AG08395 (cell line): ENCODE data around the gene PF4V1.
A peak's percentile ranks its signal among the peaks of the same experiment; 100 is the strongest.
"Not testable (repeated sequence)": the region's sequence is repeated elsewhere in the genome, so short reads cannot be mapped to it uniquely, and the experiment has no call there.

Source experiments
- DNase-seq: peaks from one replicate; pipeline ENCODE4 v3.0.0; 2012; ENCODE audit warnings: mixed read lengths, low spot score

PF4V1 gene

DNA sequence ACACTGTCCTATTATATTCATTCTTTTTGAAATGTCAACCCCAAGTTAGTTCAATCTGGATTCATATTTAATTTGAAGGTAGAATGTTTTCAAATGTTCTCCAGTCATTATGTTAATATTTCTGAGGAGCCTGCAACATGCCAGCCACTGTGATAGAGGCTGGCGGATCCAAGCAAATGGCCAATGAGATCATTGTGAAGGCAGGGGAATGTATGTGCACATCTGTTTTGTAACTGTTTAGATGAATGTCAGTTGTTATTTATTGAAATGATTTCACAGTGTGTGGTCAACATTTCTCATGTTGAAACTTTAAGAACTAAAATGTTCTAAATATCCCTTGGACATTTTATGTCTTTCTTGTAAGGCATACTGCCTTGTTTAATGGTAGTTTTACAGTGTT is 17.7 kb downstream of the PF4V1 start:
- no peak for DNase-seq

DNA sequence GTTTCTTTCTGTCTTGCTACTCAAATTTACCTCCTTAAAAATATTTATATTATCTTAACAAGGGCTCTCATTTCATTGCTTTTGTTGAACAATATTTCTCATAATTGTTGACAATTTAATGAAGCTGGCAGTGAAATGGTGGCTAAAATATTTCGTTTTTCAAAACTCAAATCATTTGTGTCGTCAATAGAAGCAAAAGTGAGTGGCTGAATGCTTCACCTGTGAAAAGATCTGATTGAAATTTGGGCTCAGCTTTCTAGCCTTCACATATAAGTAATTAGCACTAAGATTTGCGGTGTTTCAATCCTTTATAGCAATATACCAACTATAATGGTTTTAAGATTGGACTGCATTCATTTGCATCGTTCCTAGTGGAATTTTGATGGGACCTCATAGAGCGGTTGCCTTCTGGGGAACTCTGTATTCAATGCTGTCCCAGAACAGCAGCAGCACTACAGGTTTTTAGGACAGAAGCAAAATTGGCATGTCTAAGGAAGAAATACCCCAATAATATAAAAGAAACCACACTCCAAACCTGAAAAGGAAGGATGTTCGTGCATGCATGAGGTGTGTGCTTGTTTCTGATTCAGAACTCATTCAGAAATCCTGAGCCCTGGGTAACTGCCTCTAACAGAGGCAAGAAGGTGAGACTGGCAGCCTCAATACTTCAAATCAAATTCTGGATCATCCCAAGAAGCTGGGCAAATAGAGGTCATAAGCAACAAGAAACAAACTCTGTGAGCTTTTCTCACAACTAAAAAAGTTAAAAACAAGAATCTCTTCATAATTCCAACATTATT is 18.6 kb downstream of the PF4V1 start:
- DNase-seq = no peak

DNA sequence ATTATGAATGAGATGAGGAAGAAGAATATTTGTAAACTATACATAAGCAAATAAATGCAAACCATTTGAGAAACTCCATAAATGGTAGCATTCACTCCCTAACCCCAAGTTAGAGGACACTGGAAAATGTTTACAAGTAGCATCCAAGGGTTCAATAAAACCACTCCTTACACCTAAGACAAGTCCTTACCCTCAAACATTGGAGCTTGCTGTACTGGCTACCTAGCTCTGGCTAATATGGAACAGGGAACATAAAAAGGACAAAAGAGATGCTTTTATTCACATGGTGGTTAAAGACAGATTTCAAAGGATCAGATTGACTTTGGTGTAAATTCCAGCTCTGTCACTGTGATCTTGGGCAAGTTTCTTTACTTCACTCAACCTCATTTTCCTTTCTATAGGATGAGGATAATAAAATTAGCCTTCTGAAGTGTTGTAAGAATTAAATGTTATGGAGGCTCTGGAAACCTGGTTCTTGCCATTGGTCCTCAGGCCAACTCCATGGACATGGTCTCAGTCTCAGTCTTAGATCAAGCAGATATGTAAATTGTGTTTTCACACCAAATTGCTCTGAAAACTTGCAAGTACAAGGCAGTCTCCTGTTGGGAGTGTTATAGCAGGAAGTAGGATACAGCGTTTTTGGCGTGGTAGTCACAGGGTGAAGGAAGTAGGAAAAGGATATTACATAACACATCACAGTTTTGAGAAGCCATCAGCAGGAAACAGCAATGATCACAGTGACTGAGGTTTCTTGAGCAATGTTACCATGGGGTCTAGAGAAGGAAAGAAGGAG is 19.4 kb downstream of the PF4V1 start:
- no peak for DNase-seq

DNA sequence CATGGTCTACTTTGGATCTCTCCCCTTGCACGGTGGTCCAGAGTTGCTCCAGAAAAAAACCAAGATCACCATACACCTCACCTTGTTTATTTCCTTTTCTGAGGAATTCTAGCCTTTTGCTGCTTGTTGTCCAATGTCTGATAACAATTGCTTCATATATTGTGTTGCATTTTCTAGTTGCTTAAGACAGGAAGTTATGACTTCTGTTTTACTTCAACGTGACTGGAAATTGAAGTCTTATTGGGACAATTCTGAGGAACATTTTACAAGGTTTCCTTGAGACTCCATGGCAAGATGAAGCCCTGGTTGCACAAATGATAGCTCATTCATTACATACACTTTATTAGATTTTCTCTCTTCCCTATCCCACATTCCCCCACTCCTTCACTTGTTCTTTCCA is 21.3 kb downstream of the PF4V1 start:
- no peak for DNase-seq

DNA sequence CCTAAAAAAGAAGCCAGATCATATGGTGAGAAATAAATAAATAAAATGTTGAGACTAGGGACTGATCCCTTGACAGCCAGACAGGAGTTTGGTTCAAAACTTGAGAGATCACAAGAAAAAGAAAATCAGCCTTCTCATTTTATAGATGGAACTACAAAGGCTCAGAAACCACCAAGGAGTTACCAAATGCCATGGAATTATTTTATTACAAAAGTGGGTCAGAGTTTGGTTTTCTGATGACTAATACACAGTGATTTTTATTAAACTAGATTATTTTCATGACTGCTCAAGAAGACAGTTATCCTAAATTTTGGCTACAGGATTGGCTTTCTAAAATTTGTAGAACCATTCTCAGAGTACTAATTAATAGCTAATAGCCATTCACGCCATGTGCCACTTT is 22.3 kb downstream of the PF4V1 start:
- DNase-seq = no peak

- peak; percentile 62 for DNase-seq
These were observed 30.2 kb downstream of the PF4V1 start for GRCh38 chr4:73883306-73883705.

GRCh38 chr4:73885574-73886267 is 32.6 kb downstream of the PF4V1 start:
- no peak for DNase-seq

DNA sequence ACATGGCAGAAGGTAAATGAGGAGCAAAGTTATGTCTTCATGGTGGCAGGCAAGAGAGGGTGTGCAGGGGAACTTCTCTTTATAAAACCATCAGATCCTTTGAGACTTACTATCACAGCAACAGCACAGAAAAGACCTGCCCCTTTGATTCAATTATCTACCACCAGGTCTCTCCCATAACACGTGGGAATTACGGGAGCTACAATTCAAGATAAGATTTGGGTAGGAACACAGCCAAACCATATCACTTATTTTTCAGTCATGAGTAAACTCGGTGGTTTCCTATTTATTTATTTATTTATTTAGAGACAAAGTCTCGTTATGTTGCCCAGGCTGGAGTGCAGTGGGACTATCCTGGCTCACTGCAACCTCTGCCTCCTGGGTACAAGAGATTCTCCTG is 38.2 kb downstream of the PF4V1 start:
- no peak for DNase-seq

- peak; percentile 56 for DNase-seq
These were observed 38.8 kb downstream of the PF4V1 start for GRCh38 chr4:73891739-73892405.

GRCh38 chr4:73892966-73893365 is 39.9 kb downstream of the PF4V1 start:
- DNase-seq = no peak

DNA sequence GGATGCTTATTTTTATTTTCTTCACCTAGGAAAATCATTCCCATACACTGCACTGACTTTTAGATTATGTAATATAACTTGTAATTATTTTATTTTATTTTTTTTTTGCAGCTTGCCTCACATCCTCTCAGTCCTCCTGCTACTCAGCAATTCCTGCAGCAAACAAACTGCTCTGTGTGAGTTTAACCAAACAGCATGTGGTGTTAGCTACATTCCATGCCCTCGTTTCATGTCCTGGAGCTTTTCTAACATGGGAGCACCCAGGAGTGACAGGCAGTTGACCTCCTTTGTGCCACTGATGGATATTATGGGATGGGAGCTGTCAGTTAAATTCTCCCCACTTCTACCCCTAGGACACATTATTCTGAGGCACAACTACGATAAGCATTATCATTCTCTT is 40.9 kb downstream of the PF4V1 start:
- no peak for DNase-seq

- DNase-seq = no peak
These were observed 42.4 kb downstream of the PF4V1 start for GRCh38 chr4:73895201-73896175.

DNA sequence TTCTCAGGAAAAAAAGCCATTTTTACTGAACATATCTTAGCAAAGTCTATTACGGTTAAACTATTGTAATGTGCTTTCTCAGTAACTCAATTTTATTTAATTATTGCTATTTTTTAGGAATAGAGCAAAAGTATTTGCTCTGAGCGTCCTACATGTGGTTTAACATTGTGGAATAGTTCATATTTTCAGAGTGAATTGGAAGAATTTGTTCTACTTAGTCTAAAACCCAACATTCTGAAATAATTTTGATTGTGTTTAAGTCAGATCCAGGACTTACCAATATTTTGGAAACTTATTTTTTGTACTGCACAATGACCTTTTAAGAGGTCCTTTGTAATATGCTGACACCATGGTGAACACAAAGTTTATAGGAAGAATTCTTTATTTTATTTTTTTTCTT is 43.3 kb downstream of the PF4V1 start:
- no peak for DNase-seq

DNA sequence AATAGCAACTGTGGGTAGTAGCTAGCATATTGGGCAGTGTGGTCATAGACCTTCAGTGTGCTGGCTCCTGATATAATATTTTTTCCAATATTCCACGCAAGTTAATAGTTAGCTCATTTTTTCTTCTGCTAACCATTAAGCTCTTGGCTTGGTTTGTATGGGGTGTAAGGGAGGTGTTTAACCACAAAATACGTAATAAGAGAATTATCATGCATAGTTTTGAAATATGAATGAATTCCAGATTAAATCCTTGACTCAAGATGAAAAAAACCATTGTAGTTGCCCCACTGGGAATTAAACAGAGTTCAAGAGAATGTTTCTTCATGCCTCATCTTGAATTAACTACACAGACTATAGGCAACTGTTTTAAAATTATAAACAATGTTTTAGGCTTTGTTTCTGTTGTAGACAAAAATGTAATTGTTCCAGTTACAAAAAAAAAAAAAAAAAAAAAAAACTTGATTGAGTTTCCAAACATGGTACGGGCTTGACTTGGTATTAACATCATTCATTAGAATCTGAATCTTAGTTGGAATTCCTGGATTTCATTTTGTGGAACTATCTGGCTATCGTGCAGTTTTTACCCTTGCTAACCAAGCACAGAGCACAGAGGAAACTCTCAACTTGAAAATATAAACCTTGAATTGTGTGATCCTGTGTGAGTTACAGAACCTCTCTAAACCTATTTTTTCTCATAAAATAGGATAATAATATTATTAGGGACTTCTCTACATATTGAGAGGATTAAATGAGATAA is 44.5 kb downstream of the PF4V1 start:
- DNase-seq = peak; percentile 67

DNA sequence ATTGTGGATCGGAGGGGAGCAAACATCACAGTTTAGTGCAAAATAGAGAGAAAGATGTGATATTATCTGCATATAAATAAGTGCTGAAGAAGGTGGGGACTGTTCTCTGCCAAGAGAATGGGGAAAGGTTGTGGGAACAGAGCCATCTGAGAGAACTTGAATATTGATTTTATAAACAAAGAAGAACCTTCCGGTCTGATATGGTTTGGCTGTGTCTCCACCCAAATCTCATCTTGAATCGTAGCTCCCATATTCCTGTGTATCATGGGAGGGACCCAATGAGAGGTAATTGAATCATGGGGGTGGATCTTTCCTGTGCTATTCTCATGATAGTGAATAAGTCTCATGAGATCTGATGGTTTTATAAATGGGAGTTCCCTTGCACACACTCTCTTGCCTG is 46.2 kb downstream of the PF4V1 start:
- DNase-seq = not testable (repeated sequence)

- DNase-seq = peak; percentile 33
These were observed 47.9 kb downstream of the PF4V1 start for GRCh38 chr4:73901031-73901430.

GRCh38 chr4:73902038-73902637 is 49.0 kb downstream of the PF4V1 start:
- DNase-seq = no peak

DNA sequence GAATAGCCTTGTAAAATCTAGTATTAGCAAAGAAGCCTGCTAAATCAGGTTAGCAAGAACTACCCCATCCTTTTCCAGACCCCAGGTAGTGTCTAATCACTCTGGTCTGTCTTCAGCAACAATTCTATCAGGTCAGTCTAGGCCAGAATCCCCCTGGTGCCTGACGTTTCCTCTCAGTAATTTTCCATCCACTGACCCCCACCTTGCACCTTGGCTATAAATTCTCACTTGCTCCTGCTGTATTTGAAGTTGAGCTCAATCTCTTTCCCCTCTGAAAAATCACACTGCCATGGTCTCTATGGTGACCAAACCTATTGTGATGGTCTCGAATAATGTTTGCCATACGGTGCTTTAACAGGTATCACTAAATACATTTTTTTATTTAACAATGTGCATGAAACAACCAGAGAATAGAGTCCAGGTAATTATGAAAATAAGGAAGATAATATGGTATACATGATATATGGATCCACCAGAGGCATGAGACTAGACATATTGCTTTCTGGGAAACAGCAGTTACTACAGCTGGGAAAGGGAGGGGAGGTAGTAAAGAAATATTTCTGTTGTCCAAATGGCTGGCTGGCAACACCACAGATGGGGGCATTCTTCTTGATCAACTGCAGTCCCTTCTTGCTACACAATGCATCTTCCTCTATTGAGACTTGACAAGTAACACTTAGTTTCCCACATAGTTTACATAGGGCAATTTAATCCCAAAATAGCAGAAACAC is 49.9 kb downstream of the PF4V1 start:
- DNase-seq = no peak
